Stomach (tissue), 4 donors: ENCODE measurements around the gene FBXW12.

ENCODE experiments used
- CTCF ChIP-seq, 7 experiments: fragments of 450-650 bp in 4 of 7; fragments of 200-600 bp in 3 of 7; sonication (generic) in 3 of 7; IDR thresholded peaks; one replicate each; pipeline ENCODE4 v1.5.1; 2016 to 2019; ENCODE audit warnings: antibody characterized with exemption in 7 of 7, control low read depth in 2 of 7, mild to moderate bottlenecking in 1 of 7
- EP300 ChIP-seq: sonication (generic); formaldehyde crosslinking; IDR thresholded peaks from one replicate; pipeline ENCODE4 v1.6.1; 2017; ENCODE audit warnings: antibody characterized with exemption
- POLR2A ChIP-seq, 4 donors: fragments of 450-650 bp; IDR thresholded peaks; one replicate each; pipeline ENCODE4 v1.6.1; 2016; ENCODE audit warnings: antibody characterized with exemption in 4 of 4, control low read depth in 2 of 4, mild to moderate bottlenecking in 1 of 4, moderate library complexity in 1 of 4
- POLR2AphosphoS5 ChIP-seq, 3 donors: sonication (generic); formaldehyde crosslinking; IDR thresholded peaks; one replicate each; pipeline ENCODE4 v1.6.1; 2016; ENCODE audit warnings: antibody characterized with exemption in 3 of 3

- TF ChIP-seq POLR2A (IDR thresholded peaks at IDR 0.05) (no peak), CTCF (IDR thresholded peaks at IDR 0.05) (no peak), EP300 (no peak), POLR2AphosphoS5 (IDR thresholded peaks at IDR 0.05) (no peak)
These were observed 54.4 kb downstream of the FBXW12 start for GRCh38 chr3:48426401-48426909.
